NCI-H2227 treated with DMSO at 0.1 percent for 48 hours (cell line): ENCODE results near the gene SENP1.
"Not testable (repeated sequence)": the region's sequence is repeated elsewhere in the genome, so short reads cannot be mapped to it uniquely, and the experiment has no call there.

Experiments used
- DNase-seq: peaks from one replicate; lab custom pipeline; 2025; lab: John Stamatoyannopoulos, UW

SENP1 gene

GRCh38 chr12:48111312-48111693 lies 5.4 kb upstream of the SENP1 start:
- DNase-seq: not testable (repeated sequence)

GRCh38 chr12:48110691-48111311 lies 4.9 kb upstream of the SENP1 start:
- DNase-seq: no peak

GRCh38 chr12:48109424-48109823 lies 3.5 kb upstream of the SENP1 start:
- DNase-seq: no peak

GRCh38 chr12:48106681-48107613 lies 1.1 kb upstream of the SENP1 start:
- DNase-seq: no peak

GRCh38 chr12:48105321-48105866 lies 485 bp downstream of the SENP1 start:
- peak; percentile 6 for DNase-seq

GRCh38 chr12:48104531-48104930 lies 1.3 kb downstream of the SENP1 start:
- no peak for DNase-seq

- no peak for DNase-seq
These were observed 13.3 kb downstream of the SENP1 start for GRCh38 chr12:48092611-48093010.

- no peak for DNase-seq
These were observed 19.6 kb downstream of the SENP1 start for GRCh38 chr12:48086327-48086726.

GRCh38 chr12:48084841-48085460 lies 20.9 kb downstream of the SENP1 start:
- no peak for DNase-seq

GRCh38 chr12:48084066-48084465 lies 21.8 kb downstream of the SENP1 start:
- no peak for DNase-seq

- DNase-seq: no peak
These were observed 25.1 kb downstream of the SENP1 start for GRCh38 chr12:48080821-48081220.

- DNase-seq: no peak
These were observed 25.6 kb downstream of the SENP1 start for GRCh38 chr12:48080285-48080684.

- no peak for DNase-seq
These were observed 27.0 kb downstream of the SENP1 start for GRCh38 chr12:48078901-48079300.

- no peak for DNase-seq
These were observed 28.8 kb downstream of the SENP1 start for GRCh38 chr12:48077111-48077510.

- DNase-seq: no peak
These were observed 30.0 kb downstream of the SENP1 start for GRCh38 chr12:48075832-48076231.

- DNase-seq: no peak
These were observed 31.6 kb downstream of the SENP1 start for GRCh38 chr12:48074266-48074665.

GRCh38 chr12:48072266-48072665 lies 33.6 kb downstream of the SENP1 start:
- DNase-seq: no peak

GRCh38 chr12:48071808-48072207 lies 34.1 kb downstream of the SENP1 start:
- DNase-seq: no peak

GRCh38 chr12:48070731-48071130 lies 35.1 kb downstream of the SENP1 start:
- no peak for DNase-seq

- DNase-seq: no peak
These were observed 35.8 kb downstream of the SENP1 start for GRCh38 chr12:48070033-48070432.

GRCh38 chr12:48069241-48069640 lies 36.6 kb downstream of the SENP1 start:
- no peak for DNase-seq

GRCh38 chr12:48068457-48068856 lies 37.4 kb downstream of the SENP1 start:
- DNase-seq: no peak
